GM12878 (cell line): ENCODE measurements around the gene MGAT5.

ENCODE experiments used
- BCL3 ChIP-seq: IDR thresholded peaks from 2 replicates; pipeline ENCODE4 v1.6.1; 2011; ENCODE audit warnings: borderline replicate concordance, low read depth, mild to moderate bottlenecking, moderate library complexity, low read length; ENCODE audit not compliant: insufficient read depth, poor library complexity, severe bottlenecking
- CTCF ChIP-seq, 3 experiments: IDR thresholded peaks in 2 of 3; conservative IDR thresholded peaks in 1 of 3; 2 replicates each; pipeline ENCODE4 v1.5.1; 2011; ENCODE audit warnings: low read depth in 3 of 3, low read length in 3 of 3, mild to moderate bottlenecking in 3 of 3, control low read depth in 2 of 3, moderate library complexity in 2 of 3, inconsistent platforms in 1 of 3, mixed read lengths in 1 of 3; ENCODE audit not compliant: control insufficient read depth in 2 of 3, insufficient read depth in 1 of 3; ENCODE audit errors: extremely low read depth in 1 of 3
- DPF2 ChIP-seq: fragments of 450-650 bp; IDR thresholded peaks from 2 replicates; pipeline ENCODE4 v1.6.1; 2017; ENCODE audit warnings: mild to moderate bottlenecking
- IRF4 ChIP-seq: IDR thresholded peaks from 2 replicates; pipeline ENCODE4 v1.6.1; 2011; ENCODE audit warnings: low read depth, low read length
- MAX ChIP-seq: IDR thresholded peaks from 2 replicates; pipeline ENCODE4 v1.6.1; 2012; ENCODE audit warnings: low read depth, low read length, improper control_type of control experiment
- MTA3 ChIP-seq: IDR thresholded peaks from 2 replicates; pipeline ENCODE4 v1.6.1; 2012; ENCODE audit warnings: low read length, inconsistent platforms, borderline replicate concordance
- POLR2A ChIP-seq: IDR thresholded peaks from 2 replicates; pipeline ENCODE4 v1.6.1; 2011; ENCODE audit warnings: low read depth, mild to moderate bottlenecking, low read length
- SMC3 ChIP-seq: IDR thresholded peaks from 2 replicates; pipeline ENCODE4 v1.6.1; 2011; ENCODE audit warnings: low read length, improper control_type of control experiment, borderline replicate concordance
- SUZ12 ChIP-seq: fragments of 200-600 bp; sonication (generic); IDR thresholded peaks from one replicate; pipeline ENCODE4 v1.6.1; 2018; ENCODE audit warnings: antibody characterized with exemption, mild to moderate bottlenecking; ENCODE audit not compliant: unreplicated experiment
- ZNF207 ChIP-seq: fragments of 450-650 bp; IDR thresholded peaks from 2 replicates; pipeline ENCODE4 v1.6.1; 2014; ENCODE audit warnings: antibody characterized with exemption, mild to moderate bottlenecking, borderline replicate concordance

GRCh38 chr2:134292514-134292913, 38.6 kb downstream of the MGAT5 start:
- no peak for TF ChIP-seq SMC3
- no peak for TF ChIP-seq IRF4
- TF ChIP-seq POLR2A = no peak
- TF ChIP-seq ZNF207 = no peak
- TF ChIP-seq BCL3 = no peak
- no peak for TF ChIP-seq MTA3
- no peak for TF ChIP-seq MAX
- TF ChIP-seq CTCF (IDR thresholded peaks at IDR 0.05 in 2 of 3, conservative IDR thresholded peaks at IDR 0.05 in 1 of 3; ENCODE audit: control insufficient read depth in 2 of 3, extremely low read depth in 1 of 3, insufficient read depth in 1 of 3, low read depth in 3 of 3, low read length in 3 of 3) = no peak
- no peak for TF ChIP-seq DPF2
- TF ChIP-seq SUZ12 = no peak
